GM12891 (cell line): ENCODE measurements around the gene DIP2B.

ENCODE experiments used
- DNase-seq: peaks from one replicate; pipeline ENCODE4 v3.0.0; 2011; ENCODE audit warnings: low spot score; ENCODE audit not compliant: insufficient read length
- FAIRE-seq: peaks from 2 replicates; lab custom pipeline; 2011; peaks lifted over from hg19 to GRCh38; lab: Jason Lieb, UNC
- PAX5 ChIP-seq: IDR thresholded peaks from 2 replicates; pipeline ENCODE4 v1.6.1; 2011; ENCODE audit warnings: low read length, moderate library complexity, mild to moderate bottlenecking; ENCODE audit not compliant: insufficient read depth, severe bottlenecking
- POLR2A ChIP-seq: IDR thresholded peaks from 2 replicates; pipeline ENCODE4 v1.6.1; 2011; ENCODE audit warnings: low read depth, low read length, control low read depth
- POLR2AphosphoS5 ChIP-seq: IDR thresholded peaks from 2 replicates; pipeline ENCODE4 v1.6.1; 2011; ENCODE audit warnings: low read depth, low read length, control low read depth
- POU2F2 ChIP-seq: IDR thresholded peaks from 2 replicates; pipeline ENCODE4 v1.6.1; 2011; ENCODE audit warnings: low read depth, mild to moderate bottlenecking, control low read depth, low read length, moderate library complexity
- SPI1 ChIP-seq: IDR thresholded peaks from 2 replicates; pipeline ENCODE4 v1.6.1; 2011; ENCODE audit warnings: low read depth, low read length, control low read depth
- TAF1 ChIP-seq: IDR thresholded peaks from 2 replicates; pipeline ENCODE4 v1.6.1; 2011; ENCODE audit warnings: low read depth, low read length, control low read depth

DIP2B gene

GRCh38 chr12:50604640-50604920, 99.8 kb downstream of the DIP2B start:
- FAIRE-seq: no peak
- no peak for TF ChIP-seq POLR2AphosphoS5
- TF ChIP-seq TAF1: no peak
- TF ChIP-seq POLR2A: no peak
- no peak for TF ChIP-seq SPI1
- TF ChIP-seq POU2F2: no peak
- no peak for TF ChIP-seq PAX5

GRCh38 chr12:50606675-50607375, 102.0 kb downstream of the DIP2B start:
- no peak for TF ChIP-seq POU2F2
- TF ChIP-seq TAF1: no peak
- TF ChIP-seq SPI1: no peak
- TF ChIP-seq POLR2A: no peak
- no peak for TF ChIP-seq PAX5
- TF ChIP-seq POLR2AphosphoS5: no peak

More at GRCh38 chr12:50604640-50604920, 99.8 kb downstream of the DIP2B start:
- DNase-seq: no peak

GRCh38 chr12:50609292-50609874, 104.6 kb downstream of the DIP2B start:
- no peak for TF ChIP-seq PAX5
- TF ChIP-seq POLR2AphosphoS5: no peak
- TF ChIP-seq POU2F2: no peak
- no peak for TF ChIP-seq TAF1
- no peak for TF ChIP-seq POLR2A
- no peak for TF ChIP-seq SPI1
- no peak for FAIRE-seq
- DNase-seq: no peak

More at GRCh38 chr12:50606675-50607375, 102.0 kb downstream of the DIP2B start:
- no peak for DNase-seq
- no peak for FAIRE-seq

GRCh38 chr12:50610171-50610570, 105.4 kb downstream of the DIP2B start:
- no peak for FAIRE-seq
- TF ChIP-seq TAF1: no peak
- TF ChIP-seq POU2F2: no peak
- TF ChIP-seq PAX5: no peak
- no peak for TF ChIP-seq POLR2A
- no peak for TF ChIP-seq SPI1
- no peak for TF ChIP-seq POLR2AphosphoS5
- DNase-seq: no peak

- DNase-seq: no peak
- no peak for FAIRE-seq
- TF ChIP-seq POLR2AphosphoS5 (no peak), POU2F2 (no peak), TAF1 (no peak), SPI1 (no peak), POLR2A (no peak), PAX5 (no peak)
These were observed 106.4 kb downstream of the DIP2B start for GRCh38 chr12:50611021-50611744.

- TF ChIP-seq SPI1: no peak
- no peak for TF ChIP-seq POLR2AphosphoS5
- TF ChIP-seq PAX5: no peak
- no peak for TF ChIP-seq POU2F2
- no peak for TF ChIP-seq TAF1
- no peak for TF ChIP-seq POLR2A
- no peak for FAIRE-seq
- DNase-seq: no peak
These were observed 108.1 kb downstream of the DIP2B start for GRCh38 chr12:50612882-50613281.

- TF ChIP-seq TAF1 (no peak), SPI1 (no peak), POLR2A (no peak), PAX5 (no peak), POU2F2 (no peak), POLR2AphosphoS5 (no peak)
- no peak for FAIRE-seq
- DNase-seq: no peak
These were observed 108.7 kb downstream of the DIP2B start for GRCh38 chr12:50613463-50613862.

- no peak for TF ChIP-seq POLR2A
- TF ChIP-seq SPI1: no peak
- no peak for TF ChIP-seq PAX5
- no peak for TF ChIP-seq POU2F2
- no peak for TF ChIP-seq TAF1
- no peak for TF ChIP-seq POLR2AphosphoS5
- no peak for DNase-seq
- no peak for FAIRE-seq
These were observed 109.5 kb downstream of the DIP2B start for GRCh38 chr12:50614167-50614759.
